ENCODE results near the gene PLXNA1.

PLXNA1 gene

DNA sequence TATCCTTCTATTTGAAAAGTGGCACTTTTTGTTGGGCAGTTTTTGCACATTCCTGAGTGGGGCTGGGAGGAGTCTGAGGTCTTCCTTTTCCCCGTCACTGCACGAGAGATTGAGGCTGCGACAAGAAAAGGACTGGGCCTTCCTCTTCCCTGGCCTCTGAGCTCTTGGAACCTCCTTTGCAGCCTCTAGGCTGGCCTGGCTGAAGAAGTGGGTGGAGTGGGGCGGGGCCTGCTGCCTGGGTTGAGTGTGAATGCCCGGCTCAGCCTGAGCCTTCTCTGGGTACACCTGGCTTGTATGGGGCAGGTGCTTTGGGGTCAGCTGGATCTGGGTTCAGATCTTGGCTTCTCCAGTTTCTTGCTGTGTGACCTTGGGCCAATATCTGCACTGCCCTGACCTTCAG, 43.1 kb downstream of the PLXNA1 start:
- no peak for DNase-seq

DNA sequence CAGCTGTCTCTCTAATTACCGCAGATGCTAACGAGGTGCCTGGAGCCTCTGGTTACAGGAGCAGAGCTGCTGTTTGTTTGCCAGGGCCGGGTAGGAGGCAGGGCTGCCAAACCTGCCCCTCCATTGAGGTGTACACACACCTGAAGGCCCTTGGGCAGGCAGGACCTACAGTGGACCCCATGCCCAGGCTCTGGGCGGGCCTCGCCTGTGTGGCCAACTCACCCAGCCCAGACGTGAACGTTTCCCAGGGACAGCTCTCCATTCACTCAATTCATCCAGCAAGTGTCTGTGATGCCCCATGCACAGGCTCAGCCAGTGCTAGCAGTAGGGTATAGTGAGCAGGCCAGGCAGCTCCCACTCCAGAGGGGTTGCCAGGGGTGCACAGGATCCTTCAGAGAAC, 43.7 kb downstream of the PLXNA1 start:
- DNase-seq = no peak

DNA sequence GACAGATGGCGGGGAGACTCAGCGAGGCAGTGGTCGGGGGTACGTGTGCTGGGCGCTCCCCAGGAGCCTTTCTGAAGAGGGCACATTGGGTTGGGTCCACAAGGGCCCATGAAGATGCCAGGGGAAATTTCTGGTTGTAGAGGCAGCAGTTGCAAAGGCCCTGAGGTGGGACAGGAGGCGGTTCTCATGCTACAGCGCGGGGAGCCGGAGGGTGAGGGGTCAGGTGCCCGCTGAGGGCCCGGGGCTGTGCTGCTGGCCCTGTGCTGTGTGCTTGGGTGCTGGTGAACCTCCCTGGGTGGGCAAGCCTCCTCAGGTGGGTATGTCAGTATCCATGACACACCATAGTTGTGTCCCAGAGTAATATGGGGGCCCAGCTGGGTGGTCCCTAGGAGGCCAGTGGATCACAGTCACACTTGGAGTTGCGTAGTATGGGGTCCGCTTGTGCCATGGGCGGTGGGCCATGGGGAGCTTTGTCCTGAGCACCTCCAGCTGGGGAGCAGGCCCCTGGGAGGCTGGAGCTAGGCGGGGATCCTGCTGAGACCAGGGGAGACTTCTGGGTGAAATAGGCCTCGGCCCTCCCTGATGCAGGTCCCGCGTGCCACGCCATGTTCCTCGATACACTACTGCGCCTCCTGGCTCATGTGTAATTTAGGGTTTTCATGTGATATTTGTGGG, 44.3 kb downstream of the PLXNA1 start:
- no peak for DNase-seq

DNA sequence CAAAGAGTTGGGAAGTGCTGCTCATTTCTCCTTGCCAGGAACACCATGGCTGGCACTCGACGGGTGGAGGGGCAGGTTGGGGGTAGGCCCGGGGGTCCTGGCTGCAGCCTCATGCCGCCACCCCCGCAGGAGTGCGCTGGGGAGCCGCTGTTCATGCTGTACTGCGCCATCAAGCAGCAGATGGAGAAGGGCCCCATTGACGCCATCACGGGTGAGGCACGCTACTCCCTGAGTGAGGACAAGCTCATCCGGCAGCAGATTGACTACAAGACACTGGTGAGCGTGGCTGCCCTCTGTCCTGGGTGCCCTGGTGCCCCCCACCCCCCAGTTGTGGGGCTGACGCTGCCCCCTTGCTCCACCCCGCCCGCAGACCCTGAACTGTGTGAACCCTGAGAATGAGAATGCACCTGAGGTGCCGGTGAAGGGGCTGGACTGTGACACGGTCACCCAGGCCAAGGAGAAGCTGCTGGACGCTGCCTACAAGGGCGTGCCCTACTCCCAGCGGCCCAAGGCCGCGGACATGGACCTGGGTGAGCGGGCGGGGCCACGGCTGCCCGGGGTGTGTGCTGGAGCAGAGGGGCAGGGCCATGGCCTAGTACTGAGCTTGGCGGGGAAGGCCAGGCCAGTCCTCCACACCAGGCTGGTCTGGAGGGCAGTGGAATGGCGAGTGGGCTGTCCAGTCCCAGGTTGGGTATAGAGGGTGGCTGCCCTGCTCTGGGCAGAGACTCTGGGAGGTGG, 45.1 kb downstream of the PLXNA1 start:
- DNase-seq = no peak

DNA sequence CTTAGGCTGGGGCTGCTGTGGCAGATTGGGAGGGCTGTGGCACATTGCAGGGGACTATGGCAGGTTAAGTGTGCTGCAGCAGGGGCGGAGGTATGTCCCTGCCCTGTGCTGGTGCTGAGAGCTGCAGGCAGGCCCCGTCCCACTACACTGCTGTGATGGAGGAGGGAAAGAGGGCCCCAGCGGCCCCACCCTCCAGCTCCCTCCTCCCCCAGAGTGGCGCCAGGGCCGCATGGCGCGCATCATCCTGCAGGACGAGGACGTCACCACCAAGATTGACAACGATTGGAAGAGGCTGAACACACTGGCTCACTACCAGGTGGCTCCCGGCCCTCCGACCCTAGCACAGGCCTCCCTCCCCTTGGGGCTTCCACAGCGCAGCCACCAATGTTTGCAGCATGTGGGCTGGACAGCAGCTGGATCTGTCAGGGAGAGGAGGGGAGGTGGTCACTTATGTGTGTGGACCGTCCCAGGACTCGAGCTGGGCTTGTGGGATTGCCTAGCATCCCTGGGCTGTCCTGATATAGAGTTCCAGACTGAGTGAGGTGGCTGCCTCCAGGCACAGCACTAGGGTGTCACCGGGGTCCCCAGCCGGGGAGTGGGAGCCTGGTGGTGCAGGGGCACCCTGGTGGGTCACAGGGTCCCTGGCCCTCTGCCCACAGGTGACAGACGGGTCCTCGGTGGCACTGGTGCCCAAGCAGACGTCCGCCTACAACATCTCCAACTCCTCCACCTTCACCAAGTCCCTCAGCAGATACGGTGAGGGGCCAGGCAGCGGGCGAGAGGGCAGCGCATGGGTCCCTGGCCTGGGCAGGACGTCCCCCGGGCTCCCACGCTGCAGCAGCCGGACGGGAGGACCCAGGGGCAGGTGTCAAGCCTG, 46.1 kb downstream of the PLXNA1 start:
- DNase-seq = no peak

DNA sequence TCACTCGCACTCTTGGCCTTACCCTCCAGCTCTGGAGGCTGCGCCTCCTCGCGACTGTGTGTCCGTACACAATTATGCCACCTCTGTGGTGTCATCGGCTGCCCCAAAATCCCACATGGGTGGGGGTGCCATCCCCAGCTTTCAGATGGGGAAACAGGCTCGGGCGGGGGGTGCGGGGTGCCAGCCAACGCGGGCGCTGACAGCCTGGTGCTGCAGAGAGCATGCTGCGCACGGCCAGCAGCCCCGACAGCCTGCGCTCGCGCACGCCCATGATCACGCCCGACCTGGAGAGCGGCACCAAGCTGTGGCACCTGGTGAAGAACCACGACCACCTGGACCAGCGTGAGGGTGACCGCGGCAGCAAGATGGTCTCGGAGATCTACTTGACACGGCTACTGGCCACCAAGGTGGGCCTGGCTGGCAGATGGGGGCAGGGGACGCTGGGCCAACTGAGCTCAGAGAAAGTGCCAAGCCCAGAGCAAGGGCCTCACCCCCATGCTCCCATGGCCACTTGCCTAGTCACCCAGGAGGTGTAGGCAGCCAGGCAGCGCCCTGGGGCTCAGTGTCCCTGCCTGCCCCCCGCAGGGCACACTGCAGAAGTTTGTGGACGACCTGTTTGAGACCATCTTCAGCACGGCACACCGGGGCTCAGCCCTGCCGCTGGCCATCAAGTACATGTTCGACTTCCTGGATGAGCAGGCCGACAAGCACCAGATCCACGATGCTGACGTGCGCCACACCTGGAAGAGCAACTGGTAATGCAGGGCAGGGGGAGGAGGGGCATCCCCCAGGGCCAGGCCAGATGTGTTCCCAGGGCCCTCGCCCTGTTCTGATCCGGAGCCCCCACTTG, 47.0 kb downstream of the PLXNA1 start:
- DNase-seq = no peak

DNA sequence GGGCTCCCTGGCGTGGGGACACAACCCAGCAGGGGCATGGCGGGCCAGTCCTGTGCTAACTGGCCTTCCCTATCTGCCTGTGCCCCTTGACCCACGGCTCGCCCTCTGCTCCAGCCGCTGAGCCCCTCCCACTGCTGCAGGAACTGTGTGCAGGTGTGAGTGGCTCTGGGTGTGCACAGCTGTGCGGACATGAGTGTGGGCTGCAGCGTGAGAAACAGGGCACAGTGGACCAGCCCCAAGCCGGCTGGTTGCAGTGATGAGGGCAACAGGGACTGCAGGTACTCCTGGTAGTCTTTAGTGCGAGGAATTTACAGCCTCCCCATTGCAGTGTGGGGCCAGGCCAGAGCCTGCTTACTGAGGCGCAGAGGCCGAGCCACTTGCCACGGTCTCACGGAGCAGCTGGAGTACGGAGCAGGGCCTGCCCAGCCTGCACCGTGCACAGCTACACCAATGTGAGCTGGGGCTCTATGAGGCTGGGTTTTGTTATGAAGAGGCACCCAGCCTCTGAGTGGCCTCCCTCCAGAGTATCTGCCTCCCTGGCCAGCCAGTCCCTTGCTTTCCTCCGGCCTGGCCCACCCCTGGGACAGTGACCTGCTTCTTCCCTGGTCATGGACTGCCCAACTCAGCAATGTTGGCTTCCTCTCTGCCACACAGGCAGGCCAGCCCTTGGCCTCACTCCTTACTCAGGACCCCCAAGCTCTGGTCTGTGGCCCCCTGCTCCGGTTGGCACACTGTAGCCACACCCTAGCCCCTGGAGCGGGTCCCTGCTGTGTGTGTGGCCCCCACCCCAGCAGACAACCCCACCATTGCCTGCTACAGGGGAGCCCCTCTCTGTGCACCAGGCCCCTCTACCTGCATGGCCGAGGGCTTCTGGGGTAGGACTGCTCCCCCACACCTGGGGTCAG, 47.8 kb downstream of the PLXNA1 start:
- DNase-seq = no peak

DNA sequence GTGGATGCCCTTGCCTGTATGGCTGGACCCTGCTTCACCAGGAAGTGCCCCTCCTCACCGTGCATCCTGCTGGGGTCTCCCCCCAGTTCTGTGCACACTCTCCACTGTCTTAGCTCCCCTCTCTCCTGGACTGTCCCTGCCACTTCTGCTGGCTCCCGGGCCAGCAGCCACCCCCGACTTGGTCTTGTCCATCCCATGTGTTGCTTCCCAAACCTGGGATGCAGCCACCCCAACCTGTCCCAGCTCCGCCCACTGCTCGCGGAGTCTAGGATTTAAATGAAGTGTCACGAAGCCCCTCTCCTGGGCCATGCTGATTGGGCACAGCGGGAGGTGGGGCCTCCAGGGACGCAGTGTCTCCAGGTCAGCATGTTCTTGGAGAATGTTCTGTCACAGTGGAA, 48.5 kb downstream of the PLXNA1 start:
- no peak for DNase-seq

DNA sequence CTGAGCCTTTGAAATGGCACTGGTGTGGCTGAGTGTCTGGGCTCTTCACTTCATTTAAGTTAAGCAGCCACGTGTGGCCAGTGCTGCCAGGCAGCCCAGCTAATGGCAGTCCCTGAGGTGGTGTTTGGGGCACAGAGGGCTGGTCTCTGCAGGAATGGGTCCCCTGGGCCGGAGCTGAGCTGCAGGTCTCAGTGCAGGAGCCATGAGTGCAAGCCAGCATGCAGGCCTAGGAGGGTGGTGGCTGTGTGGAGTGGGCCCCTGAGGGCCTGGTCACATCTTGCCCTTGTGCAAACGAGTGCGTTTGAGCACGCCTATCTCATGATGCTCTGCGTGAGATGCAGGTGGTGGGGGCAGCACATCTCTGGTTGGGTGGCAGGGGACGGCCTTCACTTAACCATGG, 48.9 kb downstream of the PLXNA1 start:
- DNase-seq = no peak

DNA sequence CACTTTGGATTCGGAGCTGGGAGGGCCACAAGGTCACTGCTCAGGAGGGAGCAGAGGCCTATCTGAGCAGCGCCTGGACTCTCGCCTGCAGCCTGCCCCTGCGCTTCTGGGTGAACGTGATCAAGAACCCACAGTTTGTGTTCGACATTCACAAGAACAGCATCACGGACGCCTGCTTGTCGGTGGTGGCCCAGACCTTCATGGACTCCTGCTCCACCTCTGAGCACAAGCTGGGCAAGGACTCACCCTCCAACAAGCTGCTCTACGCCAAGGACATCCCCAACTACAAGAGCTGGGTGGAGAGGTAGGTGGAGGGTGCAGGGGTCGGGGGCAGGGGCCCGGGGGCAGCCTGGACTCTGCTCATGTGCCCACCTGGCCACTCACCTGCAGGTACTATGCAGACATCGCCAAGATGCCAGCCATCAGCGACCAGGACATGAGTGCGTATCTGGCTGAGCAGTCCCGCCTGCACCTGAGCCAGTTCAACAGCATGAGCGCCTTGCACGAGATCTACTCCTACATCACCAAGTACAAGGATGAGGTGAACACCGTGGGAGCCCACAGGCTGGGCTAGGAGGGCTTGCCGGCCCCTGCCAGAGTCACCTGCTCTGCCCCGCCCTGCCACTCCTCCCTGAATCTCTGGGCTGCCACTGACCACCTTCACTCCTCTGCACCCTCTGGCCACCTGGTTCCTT, 49.5 kb downstream of the PLXNA1 start:
- DNase-seq = no peak

All from activated CD4-positive, alpha-beta T cell treated with anti-CD3 and anti-CD28 coated beads for 48 hours (primary cell).